IMR-90 (cell line): Measurements from ENCODE around the gene DEUP1.

Source experiments
- CEBPB ChIP-seq: IDR thresholded peaks from 2 replicates; pipeline ENCODE4 v1.6.1; 2012; ENCODE audit warnings: low read depth, low read length, improper control_type of control experiment
- CTCF ChIP-seq: conservative IDR thresholded peaks from 2 replicates; pipeline ENCODE4 v1.5.1; 2012; ENCODE audit warnings: mild to moderate bottlenecking, low read depth, low read length, improper control_type of control experiment
- MXI1 ChIP-seq: IDR thresholded peaks from 2 replicates; pipeline ENCODE4 v1.6.1; 2012; ENCODE audit warnings: low read depth, mild to moderate bottlenecking, low read length, moderate library complexity, borderline replicate concordance
- NFE2L2 ChIP-seq: fragments of 150-350 bp; IDR thresholded peaks from 2 replicates; pipeline ENCODE4 v1.6.1; 2016; ENCODE audit warnings: low read depth, mild to moderate bottlenecking, low read length
- POLR2A ChIP-seq: IDR thresholded peaks from 2 replicates; pipeline ENCODE4 v1.6.1; 2012; ENCODE audit warnings: mild to moderate bottlenecking, low read depth, low read length
- RAD21 ChIP-seq: IDR thresholded peaks from 2 replicates; pipeline ENCODE4 v1.6.1; 2012; ENCODE audit warnings: low read length, improper control_type of control experiment
- RCOR1 ChIP-seq: IDR thresholded peaks from 2 replicates; pipeline ENCODE4 v1.6.1; 2012; ENCODE audit warnings: mild to moderate bottlenecking, low read length, improper control_type of control experiment; ENCODE audit not compliant: insufficient replicate concordance
- RFX5 ChIP-seq: IDR thresholded peaks from 2 replicates; pipeline ENCODE4 v1.8.0; 2012; ENCODE audit warnings: low read depth, mild to moderate bottlenecking, low read length, moderate library complexity

- TF ChIP-seq CTCF (no peak), CEBPB (peak; percentile 88), MXI1 (no peak), RFX5 (no peak), RAD21 (no peak), NFE2L2 (no peak), RCOR1 (no peak), POLR2A (no peak)
Observed at GRCh38 chr11:93476796-93477195, 146.3 kb downstream of the DEUP1 start.
